HepG2 (cell line): ENCODE data around the gene NLRP2B. TPM values are rescaled to one million over a fixed set of nuclear protein-coding genes. Genes with fewer than 3 reads are reported as not detected.

Experiments
- ATF7-NPFF ChIP-seq: sonication (generic); formaldehyde crosslinking; IDR thresholded peaks from 2 replicates; pipeline ENCODE4 v1.8.1; 2023; ENCODE audit warnings: mild to moderate bottlenecking, low read depth, missing genetic modification reagents, moderate library complexity
- ESRRA ChIP-seq: sonication (generic); formaldehyde crosslinking; IDR thresholded peaks from 2 replicates; pipeline ENCODE4 v1.5.1; 2020; ENCODE audit warnings: mild to moderate bottlenecking, low read depth, missing genetic modification reagents
- GFI1 ChIP-seq: sonication (generic); formaldehyde crosslinking; IDR thresholded peaks from 2 replicates; pipeline ENCODE4 v1.5.0; 2020; ENCODE audit warnings: missing genetic modification reagents, mild to moderate bottlenecking, borderline replicate concordance
- HMGXB4 ChIP-seq, 2 experiments: sonication (generic) in 1 of 2; formaldehyde crosslinking in 1 of 2; IDR thresholded peaks; 2 replicates each; pipeline versions ENCODE4 v1.4.0 to v1.6.1; 2018 to 2020; ENCODE audit warnings: missing genetic modification reagents in 2 of 2, borderline replicate concordance in 1 of 2, low read depth in 1 of 2, mild to moderate bottlenecking in 1 of 2, missing biosample characterization in 1 of 2
- HNRNPUL1 ChIP-seq: fragments of 200-400 bp; formaldehyde crosslinking; IDR thresholded peaks from 2 replicates; pipeline ENCODE4 v1.6.1; 2017; ENCODE audit warnings: low read depth, mild to moderate bottlenecking, low read length, moderate library complexity
- HOMEZ ChIP-seq: IDR thresholded peaks from 2 replicates; pipeline ENCODE4 v1.6.1; 2016; ENCODE audit warnings: low read depth
- KDM5A ChIP-seq: fragments of 200-600 bp; sonication (generic); IDR thresholded peaks from 2 replicates; pipeline ENCODE4 v1.7.0; 2018; ENCODE audit warnings: antibody characterized with exemption, mild to moderate bottlenecking, low read length, borderline replicate concordance
- MAF1 ChIP-seq: sonication (generic); formaldehyde crosslinking; IDR thresholded peaks from 2 replicates; pipeline ENCODE4 v1.5.0; 2020; ENCODE audit warnings: missing genetic modification reagents, borderline replicate concordance
- MEIS2 ChIP-seq: sonication (generic); formaldehyde crosslinking; IDR thresholded peaks from 2 replicates; pipeline ENCODE4 v1.9.0; 2021; ENCODE audit warnings: mild to moderate bottlenecking, missing genetic modification reagents
- MZF1 ChIP-seq: sonication (generic); formaldehyde crosslinking; IDR thresholded peaks from 2 replicates; pipeline ENCODE4 v1.8.1; 2023; ENCODE audit warnings: mild to moderate bottlenecking, missing genetic modification reagents, borderline replicate concordance
- NFYB ChIP-seq: sonication (generic); formaldehyde crosslinking; IDR thresholded peaks from 2 replicates; pipeline ENCODE4 v1.4.0; 2020; ENCODE audit warnings: missing genetic modification reagents
- NRL ChIP-seq: sonication (generic); formaldehyde crosslinking; IDR thresholded peaks from 2 replicates; pipeline ENCODE4 v1.5.0; 2020; ENCODE audit warnings: missing genetic modification reagents, mild to moderate bottlenecking, moderate library complexity, borderline replicate concordance
- PCBP1 ChIP-seq: fragments of 200-400 bp; formaldehyde crosslinking; IDR thresholded peaks from 2 replicates; pipeline ENCODE4 v1.6.1; 2017; ENCODE audit warnings: mild to moderate bottlenecking, low read depth, low read length, borderline replicate concordance
- REXO4 ChIP-seq: sonication (generic); formaldehyde crosslinking; IDR thresholded peaks from 2 replicates; pipeline ENCODE4 v1.8.0; 2022; ENCODE audit warnings: missing genetic modification reagents, mild to moderate bottlenecking, borderline replicate concordance
- SATB2 ChIP-seq: sonication (generic); formaldehyde crosslinking; IDR thresholded peaks from 2 replicates; pipeline ENCODE4 v1.5.0; 2020; ENCODE audit warnings: missing genetic modification reagents
- SOX5 ChIP-seq: IDR thresholded peaks from 2 replicates; pipeline ENCODE4 v1.6.1; 2016; ENCODE audit warnings: borderline replicate concordance
- TBP ChIP-seq: sonication (generic); formaldehyde crosslinking; IDR thresholded peaks from 2 replicates; pipeline ENCODE4 v1.5.0; 2020; ENCODE audit warnings: missing genetic modification reagents
- TCF7 ChIP-seq: sonication (generic); IDR thresholded peaks from 2 replicates; pipeline ENCODE4 v1.6.1; 2016; ENCODE audit warnings: antibody characterized with exemption, low read depth
- ZC3H13 ChIP-seq: sonication (generic); formaldehyde crosslinking; IDR thresholded peaks from 2 replicates; pipeline ENCODE4 v1.8.1; 2023; ENCODE audit warnings: mild to moderate bottlenecking, missing genetic modification reagents, moderate library complexity
- ZNF18 ChIP-seq: sonication (generic); formaldehyde crosslinking; IDR thresholded peaks from 2 replicates; pipeline ENCODE4 v1.8.0; 2022; ENCODE audit warnings: mild to moderate bottlenecking, missing genetic modification reagents; ENCODE audit not compliant: insufficient replicate concordance
- ZNF20 ChIP-seq: sonication (generic); formaldehyde crosslinking; IDR thresholded peaks from 2 replicates; pipeline ENCODE4 v1.4.0; 2020; ENCODE audit warnings: mild to moderate bottlenecking, moderate library complexity, missing genetic modification reagents
- ZNF383 ChIP-seq: sonication (generic); formaldehyde crosslinking; IDR thresholded peaks from 2 replicates; pipeline ENCODE4 v1.4.0; 2020; ENCODE audit warnings: missing genetic modification reagents, mild to moderate bottlenecking, borderline replicate concordance
- ZNF703 ChIP-seq: sonication (generic); formaldehyde crosslinking; IDR thresholded peaks from 2 replicates; pipeline ENCODE4 v1.5.1; 2020; ENCODE audit warnings: missing genetic modification reagents, mild to moderate bottlenecking, moderate library complexity, borderline replicate concordance
- ZSCAN12 ChIP-seq: sonication (generic); formaldehyde crosslinking; IDR thresholded peaks from 2 replicates; pipeline ENCODE4 v1.9.0; 2021; ENCODE audit warnings: mild to moderate bottlenecking, missing genetic modification reagents
- ZUFSP ChIP-seq: sonication (generic); formaldehyde crosslinking; IDR thresholded peaks from 2 replicates; pipeline ENCODE4 v1.9.0; 2021; ENCODE audit warnings: missing genetic modification reagents, mild to moderate bottlenecking, borderline replicate concordance
- polyA plus RNA-seq, 8 experiments: library from polyadenylated mRNA; depleted of rRNA in 3 of 8; stranded (reverse) in 7 of 8; unstranded in 1 of 8; fragments of >200 nt; fragmentation: Illumina TruSeq in 4 of 8; extraction: Trizol in 4 of 8; gene quantifications; 2 replicates each; pipeline versions ENCODE4 v1.2.1 to v1.2.3, GENCODE V29; 2011 to 2016; ENCODE audit warnings: low read depth in 4 of 8, missing spikeins in 1 of 8, mixed read lengths in 1 of 8; ENCODE audit not compliant: insufficient read depth in 1 of 8
- total RNA-seq, 5 experiments: library from RNA; depleted of rRNA; stranded (reverse); fragments of >200 nt; fragmentation: Illumina TruSeq; extraction: Trizol; gene quantifications; 2 replicates each; pipeline ENCODE4 v1.2.3, GENCODE V29; 2016; ENCODE audit warnings: low read depth in 1 of 5

The NLRP2B gene
- total and polyA plus RNA-seq, 2 of the 13 experiments (the other 11 are each of a cell fraction or from before 2014, with no cell fraction given), result not detected

GRCh38 chrX:57643698-57644097, 36.4 kb downstream of the NLRP2B start (continued):
- TF ChIP-seq ZNF18 (CRISPR knock-in tag) (no peak), PCBP1 (no peak), ZNF383 (CRISPR knock-in tag) (no peak), ZUFSP (no peak), MEIS2 (CRISPR knock-in tag) (no peak), HMGXB4 (CRISPR knock-in tag; IDR thresholded peaks at IDR 0.05; ENCODE audit: borderline replicate concordance in 1 of 2, low read depth in 1 of 2) (no peak), TCF7 (peak; percentile 49), REXO4 (CRISPR knock-in tag) (no peak), HNRNPUL1 (no peak), ZSCAN12 (CRISPR knock-in tag) (no peak), SATB2 (no peak), GFI1 (no peak), TBP (CRISPR knock-in tag) (no peak), ZC3H13 (CRISPR knock-in tag) (no peak), SOX5 (CRISPR knock-in tag) (peak; percentile 74; the same call in 1 of the 2 replicates), ATF7-NPFF (CRISPR knock-in tag) (no peak), ZNF703 (CRISPR knock-in tag) (no peak), NRL (no peak), ZNF20 (CRISPR knock-in tag) (no peak), NFYB (no peak), KDM5A (no peak), MAF1 (CRISPR knock-in tag) (no peak), MZF1 (CRISPR knock-in tag) (no peak), HOMEZ (CRISPR knock-in tag) (peak; percentile 74), ESRRA (no peak)
